GM19351 (cell line): ENCODE data around the gene TNFSF11.

Experiments
- ATAC-seq: cut with Tn5 transposase; IDR thresholded peaks from one replicate; pipeline ENCODE4 v1.9.1; 2021; ENCODE audit warnings: mild to moderate bottlenecking, moderate library complexity; ENCODE audit not compliant: unreplicated experiment

Gene TNFSF11, protein sequence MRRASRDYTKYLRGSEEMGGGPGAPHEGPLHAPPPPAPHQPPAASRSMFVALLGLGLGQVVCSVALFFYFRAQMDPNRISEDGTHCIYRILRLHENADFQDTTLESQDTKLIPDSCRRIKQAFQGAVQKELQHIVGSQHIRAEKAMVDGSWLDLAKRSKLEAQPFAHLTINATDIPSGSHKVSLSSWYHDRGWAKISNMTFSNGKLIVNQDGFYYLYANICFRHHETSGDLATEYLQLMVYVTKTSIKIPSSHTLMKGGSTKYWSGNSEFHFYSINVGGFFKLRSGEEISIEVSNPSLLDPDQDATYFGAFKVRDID

DNA sequence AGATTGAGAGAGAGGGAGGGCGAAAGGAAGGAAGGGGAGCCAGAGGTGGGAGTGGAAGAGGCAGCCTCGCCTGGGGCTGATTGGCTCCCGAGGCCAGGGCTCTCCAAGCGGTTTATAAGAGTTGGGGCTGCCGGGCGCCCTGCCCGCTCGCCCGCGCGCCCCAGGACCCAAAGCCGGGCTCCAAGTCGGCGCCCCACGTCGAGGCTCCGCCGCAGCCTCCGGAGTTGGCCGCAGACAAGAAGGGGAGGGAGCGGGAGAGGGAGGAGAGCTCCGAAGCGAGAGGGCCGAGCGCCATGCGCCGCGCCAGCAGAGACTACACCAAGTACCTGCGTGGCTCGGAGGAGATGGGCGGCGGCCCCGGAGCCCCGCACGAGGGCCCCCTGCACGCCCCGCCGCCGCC, at the start of gene TNFSF11:
TSS of gene TNFSF11 (plus strand) at position 142 of the 400 bp plus-strand sequence. CDS start at position 294, 152 bp downstream.
- ATAC-seq, result peak; percentile 33

DNA sequence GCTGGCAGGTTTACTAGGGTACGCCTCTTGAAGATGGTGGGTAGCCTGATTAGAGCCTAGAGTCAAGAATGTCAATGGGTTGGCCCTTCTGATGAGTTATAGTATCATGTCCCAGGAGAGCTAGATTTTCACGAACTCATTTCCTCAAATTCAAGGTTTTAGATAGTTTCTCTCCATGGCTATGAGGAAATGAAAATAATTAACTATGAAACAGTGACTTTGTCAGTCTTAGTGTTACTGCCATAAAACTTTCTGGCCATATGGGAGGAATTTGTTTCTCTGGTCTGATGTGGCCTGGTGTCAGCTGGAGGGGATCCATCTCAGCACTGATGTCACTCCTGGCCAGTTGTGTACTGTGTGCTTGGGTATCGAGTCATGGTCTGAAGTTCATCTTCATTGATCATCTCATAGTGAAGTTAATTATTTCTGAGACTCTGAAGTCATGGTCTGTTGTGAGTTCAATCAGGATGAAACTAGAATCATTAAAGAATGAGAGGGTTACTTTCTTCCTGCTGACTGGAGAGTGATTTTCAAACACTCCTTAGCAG, 49.4 kb upstream of the TNFSF11 start:
- ATAC-seq, result no peak

DNA sequence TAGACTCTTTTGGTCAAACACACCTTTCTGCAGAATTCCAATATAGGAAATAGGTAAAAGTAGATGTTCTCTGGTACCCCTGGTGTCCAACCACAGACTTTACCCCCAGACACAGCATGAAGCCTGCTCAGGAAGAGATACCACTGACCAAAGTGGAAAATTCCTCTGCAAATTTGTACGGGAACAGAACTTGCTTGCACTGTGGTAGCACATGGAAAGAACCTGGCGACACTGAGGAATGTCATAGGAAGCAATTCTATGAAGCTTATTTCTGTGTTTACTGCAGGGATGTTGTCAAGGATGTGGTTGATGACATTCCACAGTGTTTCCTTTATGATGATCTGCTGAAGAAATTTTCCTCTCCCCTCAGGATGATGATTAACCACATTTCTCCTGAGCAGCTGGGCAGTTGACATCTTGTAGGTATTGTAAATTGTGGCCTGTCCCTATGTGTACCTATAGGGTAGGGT, 48.9 kb upstream of the TNFSF11 start:
- no peak for ATAC-seq

DNA sequence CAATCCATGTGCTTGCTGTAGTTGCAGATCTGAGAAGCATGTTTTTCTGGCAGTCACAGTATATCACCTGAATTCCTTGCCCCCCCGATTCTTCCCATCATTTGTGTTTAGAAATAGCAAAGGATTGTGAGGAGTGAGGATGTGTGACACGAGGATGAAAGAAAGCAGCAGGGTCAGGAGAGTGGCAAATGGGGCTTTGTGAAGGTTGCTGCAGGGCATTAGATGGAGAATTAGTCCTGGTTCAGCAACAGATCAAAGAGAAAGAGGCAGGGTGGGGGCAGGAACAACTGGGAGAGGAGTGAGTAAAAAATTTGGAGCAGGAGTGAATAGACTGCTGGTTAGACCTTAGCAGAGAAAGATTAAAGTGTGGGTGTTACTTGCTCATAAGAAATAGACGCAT, 47.7 kb upstream of the TNFSF11 start:
- ATAC-seq, result no peak

DNA sequence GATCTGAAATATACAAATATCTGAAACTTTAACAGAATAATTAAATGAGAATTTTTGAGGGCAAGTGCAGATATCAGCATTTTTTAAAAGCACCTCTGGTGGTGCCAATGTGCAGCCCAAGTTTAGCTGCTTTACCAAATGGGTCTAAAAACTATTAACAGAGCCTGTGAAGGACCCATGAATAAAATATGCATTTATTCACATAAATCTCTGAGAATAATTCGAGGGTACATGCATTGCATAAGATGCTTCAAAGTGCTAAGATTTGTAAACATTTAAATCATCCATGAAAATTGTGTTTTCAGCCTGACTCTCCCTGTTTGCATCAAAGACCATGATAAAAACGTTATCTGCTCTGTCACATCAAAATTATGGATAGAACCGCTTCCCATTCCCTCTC, 47.1 kb upstream of the TNFSF11 start:
- no peak for ATAC-seq

DNA sequence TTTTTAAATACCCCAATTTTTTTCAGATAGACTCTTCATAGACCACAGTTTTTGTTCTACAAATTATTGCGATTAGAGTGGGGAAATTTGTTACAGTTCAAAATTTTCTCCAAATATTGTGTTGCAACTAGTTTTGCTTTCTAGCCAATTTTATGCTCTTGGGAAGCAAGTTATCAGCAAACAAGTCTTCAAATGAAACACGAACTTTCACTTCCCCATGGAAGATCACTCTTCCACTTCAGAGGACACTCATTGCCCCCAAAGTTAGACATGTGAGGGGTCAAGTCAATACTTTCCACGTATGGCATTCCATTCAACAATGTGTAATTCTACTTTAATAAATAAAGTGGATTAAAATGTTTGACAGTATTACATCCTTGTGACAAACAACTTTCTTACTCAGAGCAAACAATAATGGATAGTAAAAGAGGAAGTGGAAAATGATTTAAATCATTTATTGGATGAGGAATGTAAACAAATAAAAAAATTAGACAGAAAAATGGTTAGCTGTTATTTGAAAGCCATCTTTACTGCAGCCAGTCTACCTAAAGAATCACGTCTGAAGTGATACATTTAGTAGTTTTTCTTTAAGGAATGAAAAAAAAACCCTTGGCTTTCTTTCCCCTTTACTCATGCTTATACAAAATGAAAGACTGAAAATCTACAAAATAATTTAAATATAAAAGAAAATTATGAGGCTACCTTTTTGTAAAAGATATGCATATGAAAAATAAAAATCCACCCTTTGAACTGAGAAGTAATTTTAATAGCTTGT, 41.2 kb upstream of the TNFSF11 start:
- ATAC-seq, result no peak

DNA sequence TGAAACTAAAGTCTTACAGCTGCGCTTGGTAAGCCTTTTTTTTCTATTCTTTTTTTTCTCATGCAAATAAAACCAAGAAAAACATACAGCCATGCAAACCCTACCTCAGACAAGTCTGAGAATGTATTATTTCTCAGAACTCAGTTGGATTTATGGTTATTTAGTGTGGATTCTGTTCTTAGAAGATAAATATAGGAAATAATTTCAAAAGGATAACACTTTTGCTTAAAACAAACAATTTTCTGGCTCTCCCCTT, 40.7 kb upstream of the TNFSF11 start:
- no peak for ATAC-seq

DNA sequence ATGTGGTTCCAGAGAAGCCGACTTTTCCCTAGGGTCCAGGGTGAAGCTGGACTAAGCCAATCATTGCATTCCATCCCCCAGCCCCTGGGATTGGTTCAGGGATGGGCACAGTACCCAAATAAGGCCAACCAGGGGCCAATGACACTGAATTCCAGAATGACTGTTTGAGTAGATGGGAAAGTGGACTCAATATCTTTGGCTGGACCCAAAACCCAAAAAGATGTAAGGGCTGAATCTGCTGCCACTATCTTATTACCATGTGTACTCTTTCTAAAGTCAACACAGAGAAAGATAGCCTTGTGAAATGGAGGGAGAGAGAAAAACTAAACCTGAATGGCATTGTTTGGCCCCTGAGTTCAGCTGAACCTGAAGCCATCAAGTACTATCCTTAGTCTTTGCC, 39.2 kb upstream of the TNFSF11 start:
- ATAC-seq, result no peak

DNA sequence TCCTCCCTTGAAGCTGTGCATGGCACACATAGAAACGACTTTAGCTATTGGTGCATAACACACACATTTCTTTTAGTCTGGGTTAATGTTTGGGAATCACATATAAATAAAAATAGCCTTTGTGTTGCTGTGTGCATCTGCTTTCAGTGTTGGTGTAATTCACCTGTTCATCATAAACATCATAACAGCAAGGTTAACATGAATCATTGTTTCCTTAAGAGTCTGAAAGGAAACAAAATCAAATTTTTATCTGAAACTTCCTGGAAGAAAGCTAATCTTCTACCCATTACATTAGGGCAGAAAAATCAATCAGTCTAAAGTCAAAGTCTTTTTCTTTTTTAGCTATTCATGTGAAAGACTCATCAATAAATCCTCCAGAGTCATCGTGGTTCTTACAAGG, 35.0 kb upstream of the TNFSF11 start:
- no peak for ATAC-seq

DNA sequence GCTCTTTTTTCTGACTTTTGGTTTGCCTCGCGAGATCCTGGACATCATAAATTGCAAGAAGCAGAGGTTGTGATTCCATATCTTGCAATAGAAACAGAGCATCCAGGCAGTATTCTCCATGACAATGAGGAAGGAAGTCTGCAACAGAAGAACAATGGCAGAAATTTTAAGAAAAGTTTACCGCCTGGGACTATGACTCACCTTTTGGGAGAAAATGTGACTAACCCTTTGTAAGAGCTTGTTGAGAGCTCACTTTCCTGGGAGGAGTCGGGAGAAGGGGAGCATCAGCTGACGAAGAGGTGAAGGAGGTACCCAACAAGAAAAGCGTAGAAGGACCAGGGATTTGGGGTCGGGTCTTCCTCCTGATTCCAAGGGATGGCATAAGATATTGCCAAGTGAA, 34.3 kb upstream of the TNFSF11 start:
- ATAC-seq, result no peak

DNA sequence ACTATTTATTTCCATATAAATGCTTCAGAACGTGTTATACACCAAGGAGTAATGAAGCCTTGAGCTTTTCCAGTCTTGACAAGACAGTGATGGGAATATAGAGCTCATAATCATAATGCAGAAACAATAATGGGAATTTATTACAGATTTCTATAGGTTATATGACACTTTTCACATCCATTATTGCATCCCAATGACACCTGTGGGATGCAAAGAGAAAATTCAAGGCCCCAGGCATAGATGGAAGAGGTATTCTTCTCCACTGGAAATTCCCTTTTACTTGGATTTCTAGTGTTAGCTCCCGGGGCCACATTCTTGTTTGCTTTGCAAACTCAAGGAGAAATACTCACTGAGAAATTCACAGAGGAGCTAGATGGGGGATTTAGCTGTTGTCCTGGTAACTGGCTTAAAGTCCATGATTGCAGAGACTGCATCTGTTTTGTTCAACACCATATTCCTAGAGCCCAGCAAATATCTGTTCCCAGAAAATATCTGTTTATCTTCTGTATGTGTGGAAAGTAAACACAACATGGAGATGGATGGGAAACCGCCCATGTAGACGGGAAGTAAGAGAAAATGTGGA, 30.6 kb upstream of the TNFSF11 start:
- no peak for ATAC-seq

DNA sequence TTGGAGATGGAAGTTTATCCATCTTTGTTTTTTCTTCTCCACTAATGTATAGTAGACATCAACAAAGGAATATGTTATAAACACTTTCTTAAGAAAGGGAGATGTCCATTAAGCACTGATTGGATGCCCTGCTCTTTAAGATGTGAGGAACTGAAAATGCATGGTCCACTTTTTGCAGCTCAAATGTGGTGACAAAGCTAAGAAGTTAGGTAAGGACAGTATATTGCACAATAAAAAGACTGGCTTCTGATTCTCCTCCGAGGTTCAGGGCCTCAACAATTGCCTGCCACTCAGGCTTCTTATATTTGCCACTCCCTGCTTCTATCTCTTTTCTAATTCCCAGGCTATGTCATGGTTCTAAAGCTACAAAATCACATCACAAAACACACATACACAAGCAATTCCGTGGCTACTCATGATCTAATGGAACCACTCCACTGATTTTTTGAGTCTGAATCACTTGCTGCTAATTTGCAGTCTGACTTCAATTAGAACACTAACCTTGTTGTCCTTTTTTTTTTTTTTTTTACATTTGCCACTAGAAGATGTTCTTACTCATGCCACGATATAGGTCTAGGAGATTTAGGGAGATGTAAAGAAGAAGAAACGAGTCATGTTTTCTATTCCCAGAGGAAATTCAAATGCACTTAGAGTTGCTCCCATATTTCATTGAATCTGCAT, 29.6 kb upstream of the TNFSF11 start:
- no peak for ATAC-seq

DNA sequence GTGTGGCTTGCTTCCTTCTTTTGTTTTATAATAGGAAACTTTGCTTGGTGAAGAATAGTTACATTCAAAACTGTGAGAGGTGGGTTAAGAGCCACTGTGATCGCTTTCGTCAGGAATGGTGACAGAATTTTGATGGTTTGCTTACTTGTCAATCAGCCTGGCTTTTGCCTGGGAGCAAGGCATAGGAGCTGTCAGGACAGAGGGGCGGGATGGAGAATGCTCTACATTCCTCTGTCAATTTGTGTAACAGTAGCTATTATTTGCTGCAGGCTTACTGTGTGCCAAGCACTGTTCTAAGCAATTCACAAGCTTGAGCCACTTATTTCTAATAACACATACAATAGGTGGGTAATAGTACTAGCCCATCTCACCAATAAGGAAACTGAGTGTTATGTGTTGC, 28.1 kb upstream of the TNFSF11 start:
- ATAC-seq, result no peak

DNA sequence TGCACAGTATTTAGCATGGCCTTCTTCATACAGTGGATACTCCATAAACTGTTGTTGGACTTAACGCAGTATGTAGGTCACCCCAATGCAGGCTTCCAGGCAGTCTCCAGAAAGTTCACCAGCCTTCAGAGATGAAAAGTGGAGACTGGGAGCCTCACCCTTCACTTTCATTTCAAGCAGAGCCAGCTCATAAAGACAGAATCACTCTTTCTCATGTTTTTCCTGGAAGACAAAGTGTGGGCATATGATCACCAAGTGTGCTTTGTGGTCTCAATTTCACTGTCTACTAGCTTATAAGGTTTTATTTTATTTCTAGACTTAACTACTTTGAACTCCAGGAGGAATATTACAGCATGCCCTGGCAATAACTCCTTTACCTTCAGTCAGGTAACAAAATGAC, 26.3 kb upstream of the TNFSF11 start:
- no peak for ATAC-seq

DNA sequence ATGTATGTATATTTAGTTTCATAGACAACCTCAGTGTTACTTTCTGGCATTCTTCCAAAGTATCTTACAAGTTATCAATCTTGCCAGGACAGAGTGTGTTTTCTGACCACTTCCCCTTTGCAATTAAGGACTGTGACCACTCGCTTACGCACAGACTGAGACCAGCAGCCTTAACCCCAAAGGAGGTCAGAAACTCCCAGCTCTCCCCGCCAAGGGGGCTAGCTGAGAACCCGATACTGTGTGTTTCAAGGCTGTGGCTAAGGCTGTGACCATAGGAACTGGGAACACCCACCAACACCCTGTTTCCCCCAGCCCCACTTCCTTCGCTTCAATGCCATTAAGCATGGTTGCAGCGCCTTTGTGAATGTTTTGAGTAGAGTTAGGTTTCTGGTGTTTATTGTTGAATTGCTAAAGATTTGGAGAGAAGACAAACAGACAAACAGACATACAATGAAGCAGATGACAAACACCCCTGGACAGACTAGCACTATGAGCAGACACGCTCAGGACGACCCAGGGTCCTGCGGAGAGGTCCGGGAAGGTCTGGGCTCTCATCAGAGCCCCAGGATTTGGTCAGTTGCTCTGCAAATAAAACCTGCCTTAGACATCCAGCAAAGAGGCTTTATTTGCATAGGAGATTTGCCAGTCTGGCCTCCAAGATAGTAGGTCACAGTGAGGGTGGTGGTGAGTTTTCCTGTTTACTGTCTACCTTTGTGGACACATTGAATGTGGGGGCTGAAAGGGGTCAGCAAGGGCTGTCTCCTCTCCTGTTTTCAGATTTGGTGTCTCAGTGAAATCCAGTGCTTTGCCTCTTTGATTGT, 25.0 kb upstream of the TNFSF11 start:
- ATAC-seq, result peak; percentile 95

DNA sequence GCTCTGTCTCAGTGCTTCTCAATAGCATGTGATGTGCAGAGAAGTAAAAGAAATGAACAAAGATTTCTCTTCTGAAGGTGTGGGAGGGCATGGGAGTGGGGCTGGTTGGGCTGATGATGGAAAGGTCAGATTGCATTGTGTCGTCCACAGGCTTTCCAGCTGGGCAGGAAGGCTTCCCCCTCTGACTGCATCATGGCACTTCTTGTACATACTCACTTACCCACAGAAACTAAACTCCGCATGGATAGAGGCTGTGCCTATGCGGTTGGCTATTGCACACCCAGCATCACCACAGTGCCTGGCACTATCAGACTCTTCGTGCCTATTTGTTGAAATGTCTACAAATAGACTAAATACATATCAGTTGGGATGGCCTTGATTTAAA, 24.4 kb upstream of the TNFSF11 start:
- ATAC-seq, result peak; percentile 5

DNA sequence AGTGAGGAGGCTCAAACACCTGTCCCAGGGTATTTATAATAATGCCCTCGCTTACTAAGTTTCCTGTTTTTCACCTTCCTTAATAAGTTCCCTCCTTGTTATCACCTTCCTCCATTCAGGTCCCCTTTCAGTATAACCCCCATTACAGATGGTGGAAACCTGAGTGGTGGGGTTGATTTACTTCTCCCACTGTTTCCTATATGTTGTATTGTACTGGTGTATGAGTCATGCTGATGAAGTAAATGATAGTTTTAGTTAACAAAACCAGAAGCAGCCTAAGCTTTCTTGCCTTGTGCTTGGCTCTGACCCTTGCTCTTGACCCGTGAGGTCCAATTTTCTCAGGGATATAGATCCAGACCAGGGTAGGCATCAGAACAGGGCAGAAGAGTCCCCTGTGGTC, 22.3 kb upstream of the TNFSF11 start:
- no peak for ATAC-seq

DNA sequence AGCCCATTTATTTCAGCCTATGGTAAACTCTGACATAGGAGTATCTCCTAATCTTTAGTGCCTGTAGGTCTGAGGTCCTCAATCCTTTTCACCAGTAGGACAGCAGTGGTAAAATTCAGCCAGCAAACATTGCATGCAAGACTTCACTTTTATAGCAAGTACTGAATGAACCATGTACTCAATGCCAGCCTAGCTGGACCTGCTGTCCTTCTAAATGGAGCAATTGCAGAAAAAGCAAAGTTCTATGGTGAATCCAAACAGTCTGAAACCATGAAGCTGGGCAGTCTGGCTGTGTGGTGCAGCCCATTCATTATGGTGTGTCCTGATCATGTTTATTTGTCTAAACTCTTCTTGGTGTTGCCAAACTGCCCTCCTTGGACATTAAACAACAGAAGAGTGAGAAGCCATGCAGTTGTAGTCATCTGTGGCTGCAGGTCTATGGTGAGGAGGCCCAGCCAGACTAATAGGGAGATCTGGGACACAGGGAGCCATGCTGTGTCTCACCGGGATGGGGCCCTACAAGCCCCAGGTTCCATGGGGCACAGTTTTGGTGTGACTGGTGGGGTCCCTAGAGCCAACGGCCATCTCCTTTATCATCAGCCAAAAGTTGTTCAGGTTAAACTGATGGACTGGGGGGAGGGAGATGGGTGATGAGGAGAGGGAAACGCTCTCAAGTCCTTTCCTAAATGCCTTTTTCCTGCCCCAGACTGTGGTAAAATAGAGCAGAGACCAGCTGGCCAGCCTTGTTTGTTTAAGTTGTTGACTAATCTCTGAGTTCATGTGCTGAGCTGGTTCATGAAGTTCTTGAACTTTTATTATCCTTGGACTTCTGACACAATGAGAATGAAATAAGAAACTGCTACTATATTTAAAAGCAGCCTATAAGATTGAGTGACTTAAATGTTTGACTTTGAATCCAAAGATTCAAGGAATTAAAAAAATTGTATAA, 20.6 kb upstream of the TNFSF11 start:
- ATAC-seq, result no peak

DNA sequence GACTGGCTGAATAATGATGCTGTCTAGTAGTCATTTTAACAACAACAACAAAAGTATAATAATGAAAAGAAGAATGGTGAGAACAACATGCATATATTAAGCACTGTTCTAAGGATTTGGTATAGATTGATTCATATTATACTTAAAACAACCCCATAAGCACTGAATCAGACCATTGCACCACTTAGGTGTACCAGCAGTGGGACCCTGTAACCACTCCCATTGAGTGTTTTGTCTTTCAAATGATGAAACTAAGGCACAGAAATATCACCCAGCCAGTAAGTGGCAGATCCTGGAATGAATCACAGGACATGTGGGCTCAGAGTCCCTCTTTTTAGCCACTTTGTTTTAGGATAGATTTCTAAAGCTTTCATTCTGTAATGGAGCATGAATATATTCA, 14.9 kb upstream of the TNFSF11 start:
- no peak for ATAC-seq
